DMS53 treated with DMSO at 0.1 percent for 48 hours (cell line): ENCODE data around the gene DEF6.
A peak's percentile ranks its signal among the peaks of the same experiment; 100 is the strongest.

Source experiments
- DNase-seq: peaks from one replicate; lab custom pipeline; 2025; ENCODE audit not compliant: unreplicated experiment; lab: John Stamatoyannopoulos, UW

The DEF6 gene

DNA sequence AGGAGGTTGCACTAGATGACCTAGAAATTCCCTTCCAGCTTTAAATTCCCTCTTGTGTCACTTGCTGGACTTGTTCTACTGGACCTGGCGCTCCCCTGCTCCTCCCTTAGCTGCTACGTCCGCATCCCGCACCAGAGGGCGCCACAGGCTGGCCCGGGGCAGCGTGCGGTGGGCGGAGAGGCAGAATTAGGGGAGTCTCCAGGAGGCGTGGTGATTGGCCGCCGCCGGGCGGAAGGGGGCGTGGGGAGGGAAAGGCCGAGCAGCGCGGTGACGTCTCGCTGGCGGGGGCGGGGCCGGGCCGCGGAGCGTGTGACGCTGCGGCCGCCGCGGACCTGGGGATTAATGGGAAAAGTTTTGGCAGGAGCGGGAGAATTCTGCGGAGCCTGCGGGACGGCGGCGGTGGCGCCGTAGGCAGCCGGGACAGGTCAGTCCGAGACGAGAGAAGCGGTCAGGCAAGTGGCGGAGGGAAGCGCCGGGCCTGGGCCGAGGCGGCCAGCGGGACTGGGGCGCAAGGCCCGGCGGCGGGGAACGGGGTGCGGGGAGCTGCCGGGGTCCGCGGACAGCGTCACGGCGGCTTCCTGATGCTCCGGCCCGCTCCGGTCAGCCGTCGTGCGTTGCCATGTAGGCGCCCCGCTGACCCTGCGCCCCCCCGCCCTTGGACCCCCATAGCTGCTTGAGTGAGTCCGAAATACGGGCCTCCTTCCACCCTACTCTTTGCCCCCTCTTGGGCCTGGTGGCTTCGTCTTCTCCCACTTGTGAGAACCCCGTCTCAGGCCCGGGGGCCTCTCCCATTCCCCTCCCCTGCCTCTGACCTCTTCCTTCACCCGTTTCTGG, 44.9 kb downstream of the DEF6 start, which contains the start of gene PPARD:
Gene PPARD (plus strand): TSS at position 301 of the 834 bp plus-strand sequence. CDS start 68,530 bp downstream, outside the sequence.
- DNase-seq, result peak; percentile 78

DNA sequence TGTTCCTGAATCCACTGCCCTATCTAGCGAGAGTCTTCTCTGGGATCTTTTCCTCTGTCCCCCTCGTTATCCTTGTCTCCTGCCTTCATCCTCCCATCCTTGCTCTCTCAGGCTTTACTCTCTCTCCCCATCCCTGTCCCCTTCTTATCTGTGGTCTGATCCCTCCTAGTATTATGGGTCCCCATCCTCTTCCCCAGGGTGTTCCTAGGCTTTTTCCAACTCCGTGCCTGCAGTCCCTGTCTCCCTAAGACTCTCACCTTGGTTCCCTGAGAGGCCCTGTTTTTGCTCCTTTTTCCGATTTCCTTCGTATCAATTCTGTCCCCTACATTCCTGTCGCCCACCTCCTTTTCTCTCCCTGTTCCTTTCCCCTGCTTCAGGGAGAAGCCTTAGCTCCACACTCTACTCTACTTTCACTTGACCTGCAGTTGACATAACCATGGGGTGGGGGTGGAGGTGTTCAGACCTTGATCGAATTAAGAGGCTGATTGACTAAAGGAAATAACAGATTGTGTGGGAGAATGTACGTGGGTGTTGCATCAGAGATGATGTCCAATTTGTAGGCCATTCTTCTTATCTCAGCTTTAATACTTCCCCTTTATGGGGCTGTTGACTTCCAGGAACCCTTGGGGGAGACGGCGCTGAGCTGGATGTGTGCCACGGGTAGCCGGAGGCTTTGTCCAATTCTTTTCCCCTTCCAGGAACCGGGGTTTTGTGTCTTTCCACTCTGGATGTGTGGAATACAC, 45.6 kb downstream of the DEF6 start:
- no peak for DNase-seq

DNA sequence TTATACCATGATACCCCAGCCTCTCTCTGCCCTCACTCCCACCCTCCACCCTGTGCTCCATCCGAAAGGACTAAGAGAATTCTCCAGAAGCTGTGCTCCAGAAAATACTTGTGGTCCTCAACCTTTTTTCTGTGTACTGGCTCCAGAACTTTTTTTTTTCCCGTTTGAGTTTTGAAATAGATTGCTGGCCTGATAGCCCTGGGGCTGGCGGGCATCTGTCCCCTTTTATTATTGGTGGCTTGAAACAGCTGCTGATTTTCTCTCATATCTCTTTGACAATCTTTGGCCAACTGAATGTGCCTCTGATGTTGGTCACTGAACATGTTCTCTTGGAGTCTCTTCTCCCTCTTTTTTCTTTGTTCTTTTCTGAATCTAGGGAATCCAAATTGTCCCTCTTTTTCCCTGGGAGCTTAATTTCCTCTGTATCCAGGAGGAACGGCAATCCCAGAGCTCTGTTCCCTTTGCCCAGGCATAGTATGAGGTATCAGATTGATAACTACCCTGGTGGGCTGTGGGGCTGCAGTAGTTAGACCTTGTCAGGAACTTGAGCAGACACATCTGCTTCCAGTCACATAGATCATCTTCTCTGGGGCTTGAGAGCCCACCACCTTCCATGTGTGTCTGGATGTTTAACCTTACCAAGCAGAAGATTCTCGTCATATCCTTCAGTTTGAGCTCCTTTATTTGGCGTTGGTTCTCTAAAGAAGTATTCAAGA, 46.4 kb downstream of the DEF6 start:
- no peak for DNase-seq

DNA sequence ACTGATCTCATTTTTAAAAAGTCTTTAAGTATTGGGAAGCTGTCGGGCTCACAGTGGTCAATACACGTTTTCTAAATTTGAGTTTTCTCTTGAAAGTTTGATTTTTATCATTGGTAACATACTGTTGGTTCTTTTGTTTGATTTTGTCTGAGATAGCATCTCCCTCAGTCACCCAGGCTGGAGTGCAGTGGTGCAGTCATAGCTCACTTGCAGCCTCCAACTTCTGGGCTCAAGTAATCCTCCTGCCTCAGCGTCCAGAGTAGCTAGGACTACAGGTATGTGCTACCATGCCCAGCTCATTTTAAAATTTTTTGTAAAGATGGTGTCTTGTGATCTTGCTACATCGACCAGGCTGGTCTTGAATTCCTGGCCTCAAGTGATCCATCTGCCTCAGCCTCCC, 53.8 kb downstream of the DEF6 start:
- DNase-seq, result no peak

DNA sequence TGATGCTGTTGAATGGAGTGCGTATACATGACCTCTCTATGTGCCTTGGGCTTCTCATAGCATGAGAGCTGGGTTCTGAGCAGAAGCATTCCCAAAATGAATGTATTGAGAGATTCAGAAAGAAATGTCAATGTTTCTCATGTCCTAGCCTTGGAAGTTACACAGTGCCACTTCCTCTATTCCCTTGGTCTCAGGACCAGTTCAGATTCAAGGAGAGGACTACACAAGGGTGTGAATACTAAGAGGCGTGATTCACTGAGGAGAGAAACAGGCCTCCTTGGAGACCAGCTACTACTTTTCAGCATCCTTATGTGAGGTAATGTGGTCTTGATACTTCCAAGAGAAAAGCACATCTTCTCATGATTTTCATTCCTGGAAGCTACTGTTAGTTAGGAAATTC, 55.1 kb downstream of the DEF6 start:
- no peak for DNase-seq

DNA sequence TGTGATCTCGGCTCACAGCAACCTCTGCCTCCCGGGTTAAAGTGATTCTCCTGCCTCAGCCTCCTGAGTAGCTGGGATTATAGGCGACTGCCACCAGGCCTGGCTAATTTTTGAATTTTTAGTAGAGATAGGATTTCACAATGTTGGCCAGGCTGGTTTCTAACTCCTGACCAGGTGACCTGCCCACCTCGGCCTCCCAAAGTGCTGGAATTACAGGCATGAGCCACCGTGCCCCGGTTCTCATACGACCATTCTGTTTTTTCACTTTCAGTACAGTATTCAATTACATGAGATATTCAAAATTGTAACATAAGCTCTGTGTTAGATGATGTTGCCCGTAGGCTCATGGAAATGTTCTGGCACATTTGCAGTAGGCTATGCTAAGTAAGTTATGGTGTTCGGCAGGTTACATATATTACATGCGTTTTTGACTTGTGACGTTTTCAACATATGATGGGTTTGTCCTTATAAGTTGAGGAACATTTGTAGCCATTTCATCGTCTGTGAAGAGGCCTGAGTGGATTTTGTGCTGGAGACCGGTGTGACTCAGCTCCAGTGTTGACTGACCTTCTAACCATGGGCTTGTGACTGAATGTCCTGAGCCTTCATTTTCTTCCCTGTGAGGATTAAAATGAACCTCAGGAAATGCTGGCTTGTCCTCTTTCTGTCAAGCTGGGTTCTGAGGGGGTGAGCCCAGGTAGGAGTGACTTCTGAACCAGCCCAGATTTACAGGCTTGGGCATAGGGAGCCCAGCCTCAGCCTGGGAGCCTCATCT, 56.9 kb downstream of the DEF6 start:
- no peak for DNase-seq

DNA sequence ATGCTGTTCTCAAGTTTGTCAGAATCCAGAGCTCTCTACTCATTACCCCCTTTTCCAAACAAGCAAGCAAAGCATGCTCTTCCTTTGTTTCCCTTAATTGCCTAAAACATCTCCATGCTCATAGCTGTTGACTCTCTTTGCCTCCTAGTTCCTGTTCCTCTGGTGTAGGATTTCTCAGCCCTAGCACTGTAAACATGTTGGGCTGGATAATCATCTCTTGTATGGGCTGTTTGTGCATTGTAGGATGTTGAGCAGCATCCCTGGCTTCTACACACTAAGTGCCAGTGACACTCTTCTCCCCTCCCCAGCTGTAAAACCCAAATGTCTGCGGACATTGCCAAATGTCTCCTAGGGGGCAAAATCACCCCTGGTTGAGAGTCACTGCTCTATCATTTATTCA, 58.8 kb downstream of the DEF6 start:
- no peak for DNase-seq

DNA sequence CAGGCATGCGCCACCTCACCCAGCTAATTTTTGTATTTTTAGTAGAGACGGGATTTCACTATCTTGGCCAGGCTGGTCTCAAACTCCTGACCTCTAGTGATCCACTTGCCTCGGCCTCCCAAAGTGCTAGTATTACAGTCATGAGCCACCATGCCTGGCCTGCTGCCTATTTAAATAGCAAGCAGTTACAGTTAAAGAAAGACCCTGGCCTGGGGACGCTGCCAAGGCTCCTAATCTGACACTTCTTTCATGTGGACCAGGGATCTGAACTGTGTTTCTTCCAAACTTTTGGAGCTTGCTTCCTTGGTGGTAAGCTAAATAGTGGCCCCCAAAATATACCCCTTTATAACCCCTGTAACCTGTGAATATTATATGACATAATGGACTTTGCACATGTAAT, 60.1 kb downstream of the DEF6 start:
- DNase-seq, result no peak

DNA sequence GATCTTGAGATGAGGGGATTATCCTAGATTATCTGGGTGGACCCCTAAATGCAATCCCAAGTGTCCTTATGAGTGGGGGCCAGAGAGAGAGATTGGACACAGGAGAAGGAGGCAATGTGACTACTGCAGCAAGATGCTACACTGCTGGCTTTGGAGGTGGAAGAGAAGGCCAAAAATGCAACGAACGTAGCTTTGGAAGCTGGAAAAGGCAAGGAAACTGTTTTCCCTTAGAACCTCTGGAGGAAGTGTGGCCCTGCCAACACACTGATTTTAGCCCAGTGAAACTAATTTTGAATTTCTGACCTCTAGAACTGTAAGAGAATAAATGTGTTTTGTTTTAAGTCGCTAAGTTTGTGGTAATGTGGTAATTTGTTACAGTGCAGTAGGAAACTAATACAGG, 60.5 kb downstream of the DEF6 start:
- DNase-seq, result no peak

DNA sequence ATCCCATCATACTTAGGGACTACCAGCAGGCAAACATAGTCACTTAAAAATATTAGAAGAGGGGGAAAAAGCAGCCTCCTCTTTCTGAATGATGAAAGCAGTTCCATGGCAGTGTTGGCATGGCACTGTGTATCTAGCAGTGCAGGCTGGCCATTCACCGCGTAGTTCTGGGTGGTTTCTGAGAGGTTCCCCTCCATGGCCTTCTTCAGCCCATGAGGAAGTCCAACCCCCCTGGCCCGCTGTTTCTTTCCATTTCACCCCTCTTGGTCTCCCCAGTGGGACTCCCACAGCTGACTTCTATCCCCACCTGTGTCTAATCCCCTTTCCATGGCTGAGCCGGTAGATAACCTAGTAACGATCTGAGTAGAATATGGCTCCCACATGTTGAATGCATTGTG, 61.7 kb downstream of the DEF6 start:
- DNase-seq, result no peak

DNA sequence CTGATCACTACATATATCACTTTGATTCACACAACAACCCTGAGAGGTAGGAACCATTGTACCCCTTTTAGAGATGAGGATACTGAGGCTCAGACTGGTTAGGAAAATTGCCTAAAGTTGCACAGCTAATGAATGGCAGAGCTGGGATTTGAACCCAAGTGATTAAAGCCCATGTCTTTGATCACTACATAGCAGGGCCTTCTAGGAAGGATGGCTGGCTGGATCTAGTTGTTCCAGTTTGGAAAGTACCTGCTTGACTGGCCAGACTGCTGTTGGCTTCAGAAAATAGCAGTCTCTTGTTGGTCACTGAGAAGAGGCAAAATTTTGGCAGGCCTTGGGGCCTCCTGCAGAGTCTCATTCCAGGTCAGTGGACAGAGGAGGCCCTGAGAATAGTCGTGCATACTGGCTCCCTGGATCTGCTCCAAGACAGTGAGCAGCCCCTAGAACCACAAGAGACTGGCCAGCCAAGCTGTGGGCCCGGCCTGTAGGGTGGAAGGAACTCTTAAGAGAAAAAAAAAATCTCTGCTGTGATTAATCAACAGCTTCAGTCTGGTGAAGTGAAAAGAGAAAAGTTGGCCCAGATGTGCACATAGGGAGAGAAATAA, 62.2 kb downstream of the DEF6 start:
- no peak for DNase-seq

DNA sequence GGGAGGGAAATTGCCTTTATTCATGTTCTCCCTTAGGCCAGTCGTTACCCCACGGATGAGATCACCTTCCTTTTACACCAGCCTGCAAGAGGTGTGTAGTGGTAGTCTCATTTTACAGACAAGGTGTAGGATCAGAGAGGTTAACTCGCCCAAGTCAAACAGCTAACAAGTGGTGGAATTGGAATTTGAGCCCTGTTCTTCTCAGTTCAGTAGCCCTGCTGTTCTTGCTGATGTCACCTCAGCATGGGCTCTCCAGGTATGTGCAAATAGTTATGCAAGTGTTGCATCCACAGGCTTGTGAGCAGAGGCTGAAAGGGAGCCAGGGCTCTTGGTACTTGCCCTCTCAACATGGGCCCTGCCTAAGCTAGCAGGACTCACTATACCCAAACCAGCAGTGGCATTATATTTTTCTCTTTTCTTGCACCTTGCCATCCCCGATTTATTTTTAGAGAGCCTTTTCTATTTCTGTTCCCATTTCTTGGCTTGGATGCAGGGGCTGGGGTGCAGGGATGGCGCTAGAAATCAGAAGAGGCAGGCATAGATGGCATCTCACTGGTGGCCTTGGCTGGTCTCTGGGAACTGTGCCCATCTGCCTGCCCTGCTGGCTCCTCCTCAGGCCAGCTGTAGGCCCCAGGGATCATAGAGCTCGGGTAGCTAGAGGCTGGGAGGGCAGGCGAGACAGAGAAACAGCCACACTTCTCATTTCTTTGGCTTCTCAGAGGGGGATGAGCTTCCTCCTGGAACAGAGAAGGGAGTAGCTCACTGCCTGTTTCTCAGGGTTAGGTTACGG, 62.9 kb downstream of the DEF6 start:
- DNase-seq, result no peak

DNA sequence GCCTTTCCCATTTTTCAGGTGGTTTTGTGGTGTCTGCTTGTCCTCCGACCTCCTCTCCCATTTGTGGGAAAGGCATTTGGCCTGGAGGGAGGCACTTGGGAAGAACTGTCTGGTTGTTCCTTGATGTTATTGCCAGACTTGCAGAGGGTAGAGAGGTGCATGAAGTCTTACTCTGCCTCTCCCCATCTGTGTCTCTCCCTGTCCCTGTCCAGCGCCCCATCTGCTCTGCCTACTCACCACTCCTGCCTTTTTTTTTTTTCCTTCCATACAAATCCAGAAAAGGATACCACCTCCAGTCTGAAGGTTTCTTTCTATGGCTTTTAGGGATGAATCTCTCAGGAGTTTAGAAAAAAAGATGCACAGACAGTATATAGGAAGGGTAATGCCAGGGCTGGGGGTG, 64.6 kb downstream of the DEF6 start:
- no peak for DNase-seq

DNA sequence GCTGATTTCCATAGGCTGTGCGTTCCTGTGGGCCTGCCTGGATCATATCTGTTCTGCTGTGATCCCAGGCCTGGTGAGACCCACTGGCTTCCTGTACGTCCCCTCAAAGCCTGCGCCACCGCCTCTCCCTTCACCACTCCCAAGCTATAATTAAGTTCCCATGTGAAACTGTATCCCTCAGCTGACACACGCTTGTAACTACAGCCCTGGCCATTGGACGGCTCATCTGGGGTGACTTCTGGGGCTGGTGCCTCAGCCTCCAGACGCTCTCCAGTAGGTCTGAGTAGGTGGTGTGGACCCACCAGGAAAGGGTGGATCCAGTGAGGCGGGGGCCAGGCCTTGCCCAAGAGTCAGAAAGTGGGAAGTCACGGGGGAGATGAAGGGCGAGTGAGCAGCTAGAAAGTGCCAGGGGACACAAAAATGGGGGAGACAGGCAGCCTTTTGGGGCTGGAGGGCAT, 65.7 kb downstream of the DEF6 start:
- no peak for DNase-seq

DNA sequence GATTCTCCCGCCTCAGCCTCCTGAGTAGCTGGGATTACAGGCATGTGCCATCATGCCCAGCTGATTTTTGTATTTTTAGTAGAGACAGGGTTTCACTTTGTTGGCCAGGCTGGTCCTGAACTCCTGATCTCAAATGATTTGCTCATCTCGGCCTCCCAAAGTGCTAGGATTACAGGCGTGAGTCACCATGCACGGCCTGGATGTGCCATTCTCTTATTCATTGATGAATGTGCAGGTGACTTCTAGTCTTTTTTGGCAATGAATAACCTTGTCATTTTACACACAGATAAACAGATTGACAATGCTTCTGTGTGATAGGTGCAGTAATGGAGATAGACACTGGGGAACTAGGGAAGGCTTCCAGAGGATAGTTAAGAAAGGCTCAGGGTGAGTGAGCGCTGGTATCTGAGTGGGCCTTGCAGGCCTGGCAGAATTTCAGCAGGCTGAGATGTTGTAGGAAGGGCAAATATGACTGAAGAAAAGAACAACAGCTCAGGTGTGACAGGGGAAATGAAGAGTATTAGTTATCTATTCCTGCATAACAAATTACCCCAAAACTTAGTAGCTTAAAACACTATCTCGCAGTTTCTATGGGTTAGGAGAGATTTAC, 68.1 kb downstream of the DEF6 start:
- no peak for DNase-seq

DNA sequence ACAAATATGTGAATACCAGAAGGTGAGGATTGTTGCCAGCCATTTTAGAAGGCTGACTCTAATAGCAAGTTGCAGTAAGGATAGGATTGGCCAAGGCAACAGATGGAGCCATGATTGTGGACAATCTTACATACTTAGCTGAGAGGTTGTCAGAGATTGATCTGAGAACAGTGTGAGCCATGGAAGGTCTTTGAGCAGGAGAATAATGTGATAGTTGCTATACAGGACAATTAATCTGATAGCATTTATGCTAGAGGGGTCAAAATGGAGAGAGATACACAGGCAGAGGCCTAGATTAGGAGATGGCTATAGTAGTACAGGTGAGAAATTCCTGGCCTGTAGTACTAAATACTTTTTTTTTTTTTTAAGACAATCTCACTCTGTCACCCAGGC, 68.6 kb downstream of the DEF6 start:
- DNase-seq, result no peak

DNA sequence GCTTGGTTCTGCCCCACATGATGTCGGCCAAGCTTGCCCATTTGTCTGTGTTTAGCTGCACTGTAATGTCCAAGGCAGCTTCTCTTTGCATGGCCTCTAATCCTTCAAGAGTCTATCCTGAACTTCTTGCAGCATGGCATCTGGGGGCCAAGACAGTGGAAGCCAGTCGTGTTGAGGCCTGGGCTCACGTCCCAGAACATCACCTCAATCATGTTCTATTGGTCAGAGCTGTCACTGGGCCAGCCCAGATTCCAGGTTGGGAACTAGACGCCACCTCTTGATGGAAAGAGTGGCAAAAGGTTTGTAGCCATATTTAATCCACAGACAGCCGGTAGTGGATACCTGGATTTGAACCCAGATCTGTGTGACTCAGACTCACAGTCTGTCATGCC, 70.0 kb downstream of the DEF6 start:
- DNase-seq, result no peak

DNA sequence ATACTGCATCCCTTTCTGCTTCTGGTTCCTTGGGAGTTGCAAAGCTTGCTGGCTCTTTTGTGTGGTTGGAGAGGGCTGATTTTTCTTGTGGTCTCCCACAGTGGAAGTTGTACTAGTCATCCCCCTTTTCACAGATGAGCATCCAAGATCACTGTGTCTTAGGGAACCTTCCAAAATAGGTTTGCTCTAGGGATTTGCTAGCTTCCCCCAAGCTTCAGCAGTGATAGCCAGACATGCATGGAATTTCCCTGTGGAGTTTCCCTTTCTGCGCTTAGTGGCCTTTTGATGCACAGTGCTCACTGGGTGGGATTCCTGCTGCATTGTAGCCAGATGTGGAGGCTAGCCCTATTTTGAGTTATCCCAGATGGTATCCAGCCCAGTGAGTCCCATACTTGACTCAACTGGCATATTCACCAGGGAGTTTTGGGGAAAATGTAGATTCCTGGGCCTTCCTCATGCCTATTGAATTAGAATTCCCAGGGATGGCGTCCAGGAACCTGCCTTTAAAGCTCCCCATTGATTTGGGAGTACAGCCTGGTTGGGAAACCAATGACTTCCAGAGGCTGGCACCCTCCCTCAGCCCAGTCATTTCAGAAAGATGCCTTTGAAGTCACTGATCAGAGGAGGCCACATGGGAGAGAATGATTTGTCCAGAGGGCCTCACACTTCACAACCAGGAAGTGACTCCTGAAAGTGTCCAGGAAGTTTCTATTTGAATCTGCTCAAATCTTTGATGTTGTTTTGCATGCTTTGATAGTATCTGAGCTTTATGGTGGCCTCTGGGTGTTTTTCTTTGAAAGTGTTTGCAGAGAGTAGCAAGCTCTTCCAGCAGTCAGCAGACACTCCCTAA, 70.6 kb downstream of the DEF6 start:
- DNase-seq, result peak; percentile 1
